ENCODE data around the gene CCDC201.
"Not testable (repeated sequence)": the region's sequence is repeated elsewhere in the genome, so short reads cannot be mapped to it uniquely, and the experiment has no call there.

- not testable (repeated sequence) for TF ChIP-seq POLR2AphosphoS5, CTCF, POLR2A (IDR thresholded peaks at IDR 0.05)
Observed at GRCh38 chr7:45846536-45846935, 26.3 kb downstream of the CCDC201 start.
